GM23248 (cell line): ENCODE results near the gene MAP3K5.

Experiments used
- EZH2 ChIP-seq: fragments of 200-600 bp; sonication (generic); IDR thresholded peaks from 2 replicates; pipeline ENCODE4 v1.6.1; 2018; ENCODE audit warnings: antibody characterized with exemption, mild to moderate bottlenecking; ENCODE audit not compliant: insufficient read depth, poor library complexity, severe bottlenecking
- EZH2phosphoT487 ChIP-seq: fragments of 200-600 bp; sonication (generic); IDR thresholded peaks from 2 replicates; pipeline ENCODE4 v1.6.1; 2018; ENCODE audit warnings: antibody characterized with exemption, moderate library complexity, mild to moderate bottlenecking, low read depth; ENCODE audit not compliant: insufficient read depth

DNA sequence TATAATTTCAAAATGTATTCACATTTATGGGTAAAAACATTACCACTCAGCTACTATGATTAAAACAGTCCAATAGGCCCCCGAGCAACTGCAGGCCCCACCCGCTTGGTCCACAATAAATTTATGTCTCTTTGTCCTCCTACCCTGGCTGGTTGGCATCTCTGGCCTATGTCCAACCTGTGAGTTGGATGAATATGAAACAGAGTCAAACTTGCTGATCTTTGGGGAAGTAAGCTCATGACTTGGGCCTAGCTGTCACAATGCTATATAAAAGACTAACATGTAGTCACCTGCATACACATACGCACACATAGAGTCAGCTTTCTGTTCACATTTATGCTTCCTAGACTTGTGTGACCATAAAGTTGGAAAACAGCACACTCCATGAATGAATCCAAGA, 262.6 kb downstream of the MAP3K5 start:
- TF ChIP-seq EZH2phosphoT487 (no peak), EZH2 (no peak)
